GM19239 (cell line): Measurements from ENCODE around the gene SLC12A1.
"Not testable (repeated sequence)": the region's sequence is repeated elsewhere in the genome, so short reads cannot be mapped to it uniquely, and the experiment has no call there.

ENCODE experiments used
- DNase-seq: peaks from one replicate; pipeline ENCODE4 v3.0.0; 2011; ENCODE audit warnings: low spot score; ENCODE audit not compliant: insufficient read length
- FAIRE-seq: peaks from 2 replicates; lab custom pipeline; 2011; peaks lifted over from hg19 to GRCh38; lab: Jason Lieb, UNC

The SLC12A1 gene

DNA sequence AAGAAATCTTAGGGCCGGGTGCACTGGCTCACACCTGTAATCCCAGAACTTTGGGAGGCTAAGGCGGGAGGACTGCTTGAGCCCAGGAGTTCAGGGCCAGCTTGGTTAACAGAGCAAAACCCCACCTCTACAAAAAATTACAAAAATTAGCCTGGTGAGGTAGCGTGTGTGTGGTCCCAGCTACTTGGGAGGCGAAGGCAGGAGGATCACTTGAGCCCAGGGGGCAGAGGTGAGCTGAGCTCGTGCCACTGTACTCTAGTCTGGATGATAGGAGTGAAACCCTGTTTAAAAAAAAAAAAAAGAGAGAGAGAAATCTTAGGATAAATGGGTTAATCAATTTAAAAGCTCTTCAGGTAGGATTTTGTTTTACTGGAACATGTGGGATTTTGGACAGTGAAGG is 93.9 kb downstream of the SLC12A1 start:
- no peak for DNase-seq
- no peak for FAIRE-seq

DNA sequence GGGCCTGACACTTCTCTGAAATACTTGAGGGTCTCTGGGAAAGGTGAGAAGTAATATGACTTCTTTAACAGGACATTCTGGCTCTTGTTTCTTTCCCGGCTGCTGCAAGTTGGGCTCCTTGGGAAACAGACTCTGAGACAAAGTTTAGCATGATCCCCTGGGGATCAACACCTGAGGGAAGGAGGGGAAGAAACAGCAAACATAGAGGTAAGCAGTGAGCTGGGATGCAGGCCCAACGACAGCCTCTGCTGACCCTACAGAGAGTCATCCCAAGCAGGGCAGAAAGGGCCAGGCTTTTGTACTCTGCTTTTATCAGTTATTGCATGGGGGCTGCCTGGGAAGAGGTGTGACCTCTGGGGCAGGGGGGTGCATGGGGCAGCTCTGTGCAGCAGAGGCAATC is 98.3 kb downstream of the SLC12A1 start:
- FAIRE-seq (no peak), DNase-seq (no peak)

GRCh38 chr15:48306639-48307038 is 100.5 kb downstream of the SLC12A1 start:
- FAIRE-seq (no peak), DNase-seq (no peak)

- FAIRE-seq (no peak), DNase-seq (no peak)
These were observed 101.5 kb downstream of the SLC12A1 start for GRCh38 chr15:48307586-48307985.

- FAIRE-seq, result no peak
- DNase-seq, result no peak
These were observed 103.6 kb downstream of the SLC12A1 start for GRCh38 chr15:48309740-48310139.

GRCh38 chr15:48313216-48313615 is 107.1 kb downstream of the SLC12A1 start:
- DNase-seq (no peak), FAIRE-seq (no peak)

GRCh38 chr15:48315041-48315440 is 108.9 kb downstream of the SLC12A1 start:
- no peak for DNase-seq
- no peak for FAIRE-seq

DNA sequence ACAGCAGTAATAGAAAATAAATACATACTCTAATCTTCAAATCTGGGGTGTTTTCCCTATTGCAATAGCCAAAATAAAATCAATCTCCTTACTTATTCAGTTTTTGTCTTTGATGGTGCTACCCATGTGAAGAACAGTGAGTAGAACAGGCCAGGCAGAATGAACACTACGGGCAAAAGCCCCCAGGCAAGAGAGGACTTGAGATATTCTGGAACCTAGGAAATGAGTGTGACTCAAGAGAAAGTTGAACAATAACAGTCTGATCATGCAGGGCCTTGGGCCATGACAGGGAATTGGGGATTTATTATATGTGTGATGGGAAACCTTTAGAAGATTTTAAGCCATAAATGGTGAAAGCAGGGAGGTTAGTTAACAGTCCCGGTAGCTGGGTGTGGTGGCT is 111.1 kb downstream of the SLC12A1 start:
- FAIRE-seq, result no peak
- DNase-seq, result no peak

GRCh38 chr15:48318131-48318530 is 112.0 kb downstream of the SLC12A1 start:
- FAIRE-seq, result no peak
- no peak for DNase-seq

- FAIRE-seq, result no peak
- DNase-seq, result no peak
These were observed 117.2 kb downstream of the SLC12A1 start for GRCh38 chr15:48323294-48323693.

DNA sequence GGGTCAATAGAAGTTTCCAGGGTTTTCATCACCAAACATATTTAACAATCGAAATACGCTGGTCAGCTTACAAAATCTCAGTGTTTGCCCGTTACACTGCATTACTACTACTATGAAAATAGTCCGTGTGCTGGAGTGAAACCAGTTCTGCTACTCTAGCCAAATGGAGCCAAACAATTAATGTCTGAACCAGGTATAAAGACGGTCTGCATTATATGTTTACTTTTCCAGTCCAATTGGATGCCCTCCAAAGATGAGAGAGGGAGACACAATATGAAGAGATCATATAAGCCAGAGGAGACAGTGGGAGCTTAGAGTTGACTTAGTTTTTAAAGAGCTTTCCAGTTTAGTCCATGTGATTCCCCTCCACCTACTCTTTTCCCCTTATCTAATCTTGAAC is 118.8 kb downstream of the SLC12A1 start:
- DNase-seq, result no peak
- FAIRE-seq, result no peak

DNA sequence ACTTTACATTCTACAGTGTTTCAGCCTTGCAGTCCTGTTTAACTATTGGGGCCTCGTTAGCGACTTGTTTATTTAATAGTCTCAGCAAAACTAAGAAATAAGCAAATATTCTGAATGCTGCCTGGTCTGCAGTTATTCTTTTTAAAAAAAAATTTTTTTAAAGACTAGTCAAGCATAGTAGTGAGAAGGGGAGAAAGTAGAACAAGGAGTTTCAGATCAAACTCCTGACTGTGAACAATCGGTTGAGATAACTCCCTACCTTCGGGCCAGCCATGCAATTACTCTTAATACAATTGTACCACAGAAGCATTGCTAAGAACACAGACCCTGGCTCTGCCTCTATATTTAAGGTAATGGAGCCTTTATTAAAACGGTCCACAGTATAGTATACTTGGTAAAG is 119.3 kb downstream of the SLC12A1 start:
- no peak for DNase-seq
- FAIRE-seq, result no peak

GRCh38 chr15:48326180-48326579 is 120.1 kb downstream of the SLC12A1 start:
- DNase-seq, result not testable (repeated sequence)

GRCh38 chr15:48330105-48330785 is 124.1 kb downstream of the SLC12A1 start:
- DNase-seq, result no peak
- FAIRE-seq, result peak; percentile 47

More at GRCh38 chr15:48326180-48326579, 120.1 kb downstream of the SLC12A1 start:
- FAIRE-seq, result peak; percentile 47

DNA sequence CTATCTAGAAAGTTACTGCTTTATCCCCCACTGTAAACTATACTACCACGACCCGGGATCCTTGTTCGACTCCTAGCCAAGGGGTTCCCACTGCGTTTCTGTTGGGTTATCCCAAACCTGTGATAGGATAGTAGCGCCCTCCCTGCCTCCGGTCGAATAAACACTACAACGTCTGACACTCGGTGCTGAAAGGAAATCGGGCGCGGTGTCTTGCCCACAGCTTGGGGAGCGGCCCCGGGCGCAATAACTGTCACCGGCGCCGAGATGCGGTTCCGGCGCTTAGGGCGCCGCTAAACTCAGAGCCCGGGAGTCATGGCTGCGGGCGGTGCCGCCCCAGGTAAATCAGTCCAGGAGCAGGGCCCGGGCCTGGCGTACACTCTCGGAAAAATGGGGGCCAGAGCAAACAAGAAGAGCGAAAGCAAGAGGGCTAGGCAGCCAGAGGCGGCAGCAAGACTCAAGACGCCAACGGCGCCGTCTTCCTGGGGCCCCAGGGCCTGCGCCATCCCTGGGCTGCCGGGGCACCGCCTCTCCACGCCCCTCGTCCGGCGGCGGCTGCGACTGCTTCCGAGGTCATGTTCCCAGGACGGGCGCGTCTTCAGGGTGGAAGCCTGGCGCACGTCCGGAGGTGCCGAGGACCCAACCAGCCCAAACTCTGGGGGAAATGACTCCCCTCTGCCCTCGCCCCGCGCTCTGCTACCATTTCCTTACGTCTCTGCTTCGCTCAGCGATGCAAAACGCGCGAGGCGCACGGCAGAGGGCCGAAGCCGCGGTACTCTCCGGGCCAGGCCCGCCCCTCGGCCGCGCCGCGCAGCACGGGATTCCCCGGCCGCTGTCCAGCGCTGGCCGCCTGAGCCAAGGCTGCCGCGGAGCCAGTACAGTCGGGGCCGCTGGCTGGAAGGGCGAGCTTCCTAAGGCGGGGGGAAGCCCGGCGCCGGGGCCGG is 125.0 kb downstream of the SLC12A1 start, which contains the start of gene DUT:
TSS of gene DUT (plus strand) at position 575 of the 941 bp plus-strand sequence. CDS start at position 662, 87 bp downstream.
- DNase-seq, result peak; percentile 47
- FAIRE-seq, result peak; percentile 92

DNA sequence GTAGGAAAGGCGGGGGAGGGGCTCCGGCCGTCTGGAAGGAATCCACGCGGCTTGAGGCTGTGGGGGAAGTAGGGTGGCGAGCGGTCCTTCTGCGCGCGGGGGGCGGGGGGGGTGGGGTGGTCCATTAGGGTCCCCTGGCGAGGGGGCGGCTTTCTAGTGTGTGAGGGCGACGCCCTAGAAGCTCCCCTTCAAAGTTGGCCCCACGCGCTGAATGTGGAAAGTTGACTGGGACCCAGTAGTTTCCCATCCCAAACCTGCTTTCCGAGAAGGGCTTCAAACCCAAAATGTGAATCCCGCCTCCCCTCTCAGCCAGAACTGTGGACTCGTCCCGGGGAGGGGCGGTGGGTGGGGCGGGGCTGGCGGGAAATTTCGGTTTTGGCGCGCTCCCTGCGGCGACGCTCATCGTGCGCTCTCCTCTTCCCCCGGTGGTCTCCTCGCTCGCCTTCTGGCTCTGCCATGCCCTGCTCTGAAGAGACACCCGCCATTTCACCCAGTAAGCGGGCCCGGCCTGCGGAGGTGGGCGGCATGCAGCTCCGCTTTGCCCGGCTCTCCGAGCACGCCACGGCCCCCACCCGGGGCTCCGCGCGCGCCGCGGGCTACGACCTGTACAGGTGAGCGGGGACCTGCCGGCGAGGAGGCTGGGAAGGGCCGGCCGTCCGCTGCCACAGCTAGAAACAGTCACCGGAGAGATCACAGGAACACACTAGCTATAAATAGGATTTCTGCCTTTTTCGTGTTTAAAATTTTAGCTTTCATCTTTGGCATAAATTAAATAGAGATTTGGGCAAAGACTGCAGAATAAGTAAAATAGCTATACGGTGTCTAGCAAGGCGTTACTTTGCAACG is 125.9 kb downstream of the SLC12A1 start:
- peak; percentile 37 for FAIRE-seq
- peak; percentile 53 for DNase-seq

DNA sequence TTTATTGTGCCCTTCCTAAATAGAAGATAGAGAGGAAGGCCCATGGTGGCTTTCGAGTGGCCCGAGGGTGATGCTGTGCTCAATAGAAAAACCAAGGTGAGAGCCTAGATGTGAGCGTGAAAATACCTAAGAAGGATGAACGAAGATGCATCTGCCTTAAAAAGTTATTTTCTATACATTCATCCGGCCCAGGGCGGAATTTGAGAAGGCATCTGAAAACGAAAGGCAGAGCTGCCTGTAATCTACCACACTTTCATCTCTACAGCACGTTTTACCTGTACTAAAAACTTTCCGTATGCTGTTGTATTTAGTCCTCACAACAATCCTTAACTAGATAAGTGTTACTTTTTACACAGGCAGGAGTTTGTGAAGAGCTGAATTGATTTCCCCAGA is 126.5 kb downstream of the SLC12A1 start:
- FAIRE-seq (peak; percentile 81), DNase-seq (no peak)

- DNase-seq (no peak), FAIRE-seq (no peak)
These were observed 127.4 kb downstream of the SLC12A1 start for GRCh38 chr15:48333540-48333939.

- FAIRE-seq, result no peak
- DNase-seq, result no peak
These were observed 128.2 kb downstream of the SLC12A1 start for GRCh38 chr15:48334260-48334659.

- DNase-seq (no peak), FAIRE-seq (peak; percentile 86)
These were observed 130.8 kb downstream of the SLC12A1 start for GRCh38 chr15:48336940-48337339.
